MM.1S (cell line): ENCODE data around the gene FOXO1.

Experiments used
- CTCF ChIP-seq: fragments of 300-600 bp; sonication (generic); IDR thresholded peaks from 2 replicates; pipeline ENCODE4 v1.5.1; 2016; ENCODE audit warnings: antibody characterized with exemption, low read length, mixed read lengths
- EZH2 ChIP-seq: fragments of 300-600 bp; sonication (generic); optimal IDR thresholded peaks from 2 replicates; pipeline ENCODE3; 2017; ENCODE audit warnings: low read depth, mild to moderate bottlenecking, antibody characterized with exemption, low read length, mixed read lengths
- EZH2phosphoT487 ChIP-seq: fragments of 300-600 bp; sonication (generic); IDR thresholded peaks from 2 replicates; pipeline ENCODE4 v1.6.1; 2018; ENCODE audit warnings: antibody characterized with exemption, low read length

DNA sequence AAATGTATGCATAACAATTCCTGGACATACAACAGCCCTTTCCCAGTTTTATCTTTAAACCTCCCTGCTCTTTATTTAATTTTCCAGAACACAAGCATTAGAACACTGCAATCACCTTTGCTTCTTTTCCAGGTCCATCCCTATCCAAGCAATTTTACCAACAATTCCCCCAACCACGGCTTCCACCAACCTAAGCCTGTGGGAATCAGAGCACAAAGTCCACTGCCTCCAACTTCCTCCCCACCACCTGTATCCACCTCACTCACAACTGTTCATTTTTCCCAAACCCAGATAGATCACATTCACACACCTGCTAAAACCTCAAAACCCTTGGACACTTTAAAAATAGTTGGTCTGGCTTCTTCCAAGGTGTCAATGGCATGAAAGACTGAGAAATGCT, 39.5 kb downstream of the FOXO1 start:
- TF ChIP-seq CTCF (no peak), EZH2phosphoT487 (no peak), EZH2 (no peak)
